K562 (cell line): ENCODE data around the gene CDAN1. TPM values are rescaled to one million over a fixed set of nuclear protein-coding genes. Genes with fewer than 3 reads are reported as not detected.
A peak's percentile ranks its signal among the peaks of the same experiment; 100 is the strongest.

Source experiments
- NFIC ChIP-seq: fragments of 450-650 bp; IDR thresholded peaks from 2 replicates; pipeline ENCODE4 v1.6.1; 2017; ENCODE audit warnings: mild to moderate bottlenecking, inconsistent platforms
- SETDB1 ChIP-seq: IDR thresholded peaks from one replicate; pipeline ENCODE4 v1.6.1; 2012; ENCODE audit warnings: low read length, control low read depth, inconsistent platforms
- polyA plus RNA-seq, 8 experiments: library from polyadenylated mRNA; depleted of rRNA in 4 of 8; stranded (reverse) in 5 of 8; unstranded in 3 of 8; fragments of >200 nt; fragmentation: Nextera tagmentation in 2 of 8; fragmentation: Illumina TruSeq in 1 of 8; extraction: Ambion mirVana in 2 of 8; extraction: Trizol in 1 of 8; gene quantifications; 2 replicates each; pipeline versions ENCODE4 v1.2.1 to v1.2.3, GENCODE V29; 2011 to 2014; ENCODE audit warnings: inconsistent platforms in 1 of 8, missing spikeins in 1 of 8
- total RNA-seq, 7 experiments: library from RNA; depleted of rRNA in 6 of 7; stranded (reverse); fragments of >200 nt in 6 of 7; fragmentation: Illumina TruSeq in 2 of 7; extraction: Trizol in 2 of 7; gene quantifications; 2 replicates each; pipeline versions ENCODE4 v1.2.1 to v1.2.3, GENCODE V29; 2011 to 2021; ENCODE audit warnings: low replicate concordance in 1 of 7
- TF ChIP-seq, protein P1 (sequence below): sonication (generic); formaldehyde crosslinking; IDR thresholded peaks from 2 replicates; pipeline ENCODE4 v1.8.1; 2023; ENCODE audit warnings: mild to moderate bottlenecking, missing genetic modification reagents
- TF ChIP-seq, protein P2 (sequence below): fragments of 450-650 bp; formaldehyde crosslinking; IDR thresholded peaks from 2 replicates; pipeline ENCODE4 v1.4.0; 2022; ENCODE audit warnings: missing genetic modification characterization

Gene CDAN1
- total and polyA plus RNA-seq, 9 of the 15 experiments (the other 6 are each of a cell fraction or from before 2014, with no cell fraction given): 1.6 to 34.4 (median 13.8) TPM

DNA sequence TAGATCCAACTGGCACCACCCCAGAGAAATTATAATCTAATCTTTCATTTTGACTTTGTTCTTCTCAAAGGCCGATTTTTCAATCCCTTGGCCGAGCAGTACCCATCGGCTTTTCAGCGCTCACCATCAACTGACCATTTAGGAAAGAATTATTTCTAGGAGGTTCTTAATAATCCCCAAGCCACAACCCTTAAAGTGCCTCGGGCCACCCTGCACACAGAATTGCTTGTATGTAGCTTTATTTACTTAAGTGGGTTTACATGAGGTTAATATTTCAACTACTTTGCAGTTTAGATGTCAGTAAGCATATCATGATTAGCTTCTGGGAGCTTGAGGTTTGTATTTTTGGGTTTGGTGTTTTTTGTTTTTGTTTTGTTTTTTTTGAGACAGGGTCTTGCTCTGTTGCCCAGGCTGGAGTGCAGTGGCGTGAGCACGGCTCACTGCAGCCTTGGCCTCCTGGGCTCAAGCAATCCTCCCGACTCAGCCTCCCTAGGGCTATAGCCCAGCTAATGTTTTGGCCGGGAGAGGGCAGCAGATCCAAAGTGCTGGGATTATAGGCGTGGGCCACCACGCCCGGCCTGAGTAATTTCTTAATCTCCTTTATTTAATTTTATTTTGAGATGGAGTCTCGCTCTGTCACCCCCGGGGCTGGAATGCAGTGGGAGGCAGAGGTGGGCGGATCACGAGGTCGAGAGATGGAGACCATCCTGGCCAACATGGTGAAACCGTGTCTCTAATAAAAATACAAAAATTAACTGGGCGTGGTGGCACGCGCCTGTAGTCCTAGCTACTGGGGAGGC is 801 bp upstream of the CDAN1 start (continued):
- TF ChIP-seq, protein P1, sequence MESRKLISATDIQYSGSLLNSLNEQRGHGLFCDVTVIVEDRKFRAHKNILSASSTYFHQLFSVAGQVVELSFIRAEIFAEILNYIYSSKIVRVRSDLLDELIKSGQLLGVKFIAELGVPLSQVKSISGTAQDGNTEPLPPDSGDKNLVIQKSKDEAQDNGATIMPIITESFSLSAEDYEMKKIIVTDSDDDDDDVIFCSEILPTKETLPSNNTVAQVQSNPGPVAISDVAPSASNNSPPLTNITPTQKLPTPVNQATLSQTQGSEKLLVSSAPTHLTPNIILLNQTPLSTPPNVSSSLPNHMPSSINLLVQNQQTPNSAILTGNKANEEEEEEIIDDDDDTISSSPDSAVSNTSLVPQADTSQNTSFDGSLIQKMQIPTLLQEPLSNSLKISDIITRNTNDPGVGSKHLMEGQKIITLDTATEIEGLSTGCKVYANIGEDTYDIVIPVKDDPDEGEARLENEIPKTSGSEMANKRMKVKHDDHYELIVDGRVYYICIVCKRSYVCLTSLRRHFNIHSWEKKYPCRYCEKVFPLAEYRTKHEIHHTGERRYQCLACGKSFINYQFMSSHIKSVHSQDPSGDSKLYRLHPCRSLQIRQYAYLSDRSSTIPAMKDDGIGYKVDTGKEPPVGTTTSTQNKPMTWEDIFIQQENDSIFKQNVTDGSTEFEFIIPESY (CRISPR knock-in tag): peak; percentile 95
- TF ChIP-seq NFIC (0 out of 2 replicates have a peak, but pooled peaks have one; percentile 12), SETDB1 (no peak)
- TF ChIP-seq, protein P2, sequence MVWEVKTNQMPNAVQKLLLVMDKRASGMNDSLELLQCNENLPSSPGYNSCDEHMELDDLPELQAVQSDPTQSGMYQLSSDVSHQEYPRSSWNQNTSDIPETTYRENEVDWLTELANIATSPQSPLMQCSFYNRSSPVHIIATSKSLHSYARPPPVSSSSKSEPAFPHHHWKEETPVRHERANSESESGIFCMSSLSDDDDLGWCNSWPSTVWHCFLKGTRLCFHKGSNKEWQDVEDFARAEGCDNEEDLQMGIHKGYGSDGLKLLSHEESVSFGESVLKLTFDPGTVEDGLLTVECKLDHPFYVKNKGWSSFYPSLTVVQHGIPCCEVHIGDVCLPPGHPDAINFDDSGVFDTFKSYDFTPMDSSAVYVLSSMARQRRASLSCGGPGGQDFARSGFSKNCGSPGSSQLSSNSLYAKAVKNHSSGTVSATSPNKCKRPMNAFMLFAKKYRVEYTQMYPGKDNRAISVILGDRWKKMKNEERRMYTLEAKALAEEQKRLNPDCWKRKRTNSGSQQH (CRISPR knock-in tag): 0 out of 2 replicates have a peak, but pooled peaks have one; percentile 39
- TF ChIP-seq, all 486 proteins: peak for 38
